Motor neuron (in vitro differentiated cells): ENCODE measurements around the gene NR2F2. TPM values are rescaled to one million over a fixed set of nuclear protein-coding genes. Genes with fewer than 3 reads are reported as not detected.

Experiments used
- ATAC-seq, 8 experiments: fragments of 200-7000 bp; cut with Tn5 transposase; replicated peaks in 6 of 8; 2 replicates each; pipeline ENCODE4 v1.8.0; 2021; ENCODE audit warnings: mild to moderate bottlenecking in 8 of 8, moderate library complexity in 8 of 8
- H3K27ac ChIP-seq, 2 donors: fragments of 250-450 bp; sonication (Bioruptor Pico); 2 replicates each; pipeline ENCODE4 v1.9.0; 2021; ENCODE audit warnings: antibody characterized with exemption in 2 of 2, mild to moderate bottlenecking in 2 of 2, moderate library complexity in 1 of 2
- H3K4me1 ChIP-seq, 2 donors: fragments of 250-450 bp; sonication (Bioruptor Pico); replicated peaks in 1 of 2; 2 replicates each; pipeline ENCODE4 v1.6.1; 2021; ENCODE audit warnings: antibody characterized with exemption in 2 of 2, mild to moderate bottlenecking in 2 of 2, moderate library complexity in 1 of 2
- H3K4me3 ChIP-seq, 5 donors: fragments of 250-450 bp; sonication (Bioruptor Pico); 2 replicates each; pipeline ENCODE4 v1.9.0; 2021; ENCODE audit warnings: antibody characterized with exemption in 5 of 5, mild to moderate bottlenecking in 5 of 5, moderate library complexity in 4 of 5
- WGBS, 10 experiments: fragments of 450-650 bp; shearing (Covaris generic); methylation state at CpG; one replicate each; pipeline ENCODE4 v1.0.0; 2022; 5-methylcytosine and 5-hydroxymethylcytosine counted together
- in situ Hi-C, 9 experiments: fragments of 400-800 bp; cut with MboI; loops; one replicate each; pipeline ENCODE4 v1.15.0; 2021; ENCODE audit warnings: low sequenced_read_pairs in 9 of 9, low pct_unique_long_range_greater_than_20kb in 2 of 9; ENCODE audit not compliant: unreplicated experiment in 9 of 9
- total RNA-seq, 8 experiments: library from RNA; unstranded; fragments of 300-600 nt; gene quantifications; 2 replicates each; pipeline versions ENCODE4 v1.2.3 to v1.2.4, GENCODE V29; 2022

Gene NR2F2
- total RNA-seq, 8 experiments from 2014 or later, result 7.5 to 28.9 (median 17.4) TPM

GRCh38 chr15:96356494-96357455 is 26.3 kb downstream of the NR2F2 start:
- Histone ChIP-seq H3K4me1 (peaks cover 30 to 47% of the 10 kb centered on the region in 2 donors), H3K27ac (no peak overlapping the region), H3K4me3 (peak overlapping the region; percentile 50 to 86 (median 57))
- in situ Hi-C loops, result loop anchor here in 4 of 9 experiments (10.0 to 25.0 kb wide), 5 partner anchors 231 to 1406 kb away; no protein-coding TSS in a partner anchor
- WGBS, 10 experiments, result 0 to 8% (median 1%) methylated on average over 1 to 23 of the region's 67 CpGs
- ATAC-seq, result peak; percentile 46 to 80 (median 65)

GRCh38 chr15:96358001-96358801 is 27.7 kb downstream of the NR2F2 start:
- Histone ChIP-seq H3K4me3 (peak overlapping the region in 1 of 5 donors; percentile 57), H3K27ac (no peak overlapping the region), H3K4me1 (peaks cover 21 to 47% of the 10 kb centered on the region in 2 donors)
- 33 to 96% (median 73%) methylated on average over 3 to 25 of the region's 31 CpGs for WGBS, 10 experiments
- no peak for ATAC-seq
- in situ Hi-C loops, result loop anchor here in 4 of 9 experiments (10.0 to 25.0 kb wide), 5 partner anchors 229 to 1404 kb away; no protein-coding TSS in a partner anchor

- Histone ChIP-seq H3K4me3 (no peak overlapping the region), H3K4me1 (peaks cover 15 to 48% of the 10 kb centered on the region in 2 donors), H3K27ac (no peak overlapping the region)
- 20 to 93% (median 45%) methylated on average over 3 to 7 of the region's 21 CpGs; no CpG with 5 or more reads in 1 of the 10 experiments for WGBS, 10 experiments
- no peak for ATAC-seq
- in situ Hi-C loops, result loop anchor here in 4 of 9 experiments (10.0 to 25.0 kb wide), 5 partner anchors 228 to 1403 kb away; no protein-coding TSS in a partner anchor
Measured at GRCh38 chr15:96358821-96359615, 28.5 kb downstream of the NR2F2 start.

- Histone ChIP-seq H3K4me1 (peaks cover 11 to 47% of the 10 kb centered on the region in 2 donors), H3K4me3 (peak overlapping the region; percentile 20 to 42 (median 33)), H3K27ac (peak overlapping the region in 1 of 2 donors; percentile 6)
- peak in 7 of 8 experiments; percentile 34 to 77 (median 73) for ATAC-seq
- in situ Hi-C loops, result loop anchor here in 4 of 9 experiments (10.0 to 25.0 kb wide), 5 partner anchors 227 to 1402 kb away; no protein-coding TSS in a partner anchor
- 4 to 80% (median 32%) methylated on average over 1 to 23 of the region's 57 CpGs; no CpG with 5 or more reads in 4 of the 10 experiments for WGBS, 10 experiments
Measured at GRCh38 chr15:96359616-96360521, 29.4 kb downstream of the NR2F2 start.

- 0 to 5% (median 0%) methylated on average over 1 to 6 of the region's 37 CpGs; no CpG with 5 or more reads in 6 of the 10 experiments for WGBS, 10 experiments
- H3K4me3 ChIP-seq, result peak overlapping the region; percentile 20 to 42 (median 33)
- in situ Hi-C loops, result loop anchor here in 4 of 9 experiments (25.0 kb wide), 4 partner anchors 227 to 1402 kb away; no protein-coding TSS in a partner anchor
- H3K4me1 ChIP-seq, result peaks cover 13 to 44% of the 10 kb centered on the region in 2 donors
- ATAC-seq, result peak in 5 of 8 experiments; percentile 34 to 60 (median 57)
- H3K27ac ChIP-seq, result peak overlapping the region in 1 of 2 donors; percentile 52
Measured at GRCh38 chr15:96360581-96361308, 30.2 kb downstream of the NR2F2 start.

GRCh38 chr15:96361309-96362010 is 31.0 kb downstream of the NR2F2 start:
- H3K4me1 ChIP-seq, result peaks cover 19 to 44% of the 10 kb centered on the region in 2 donors

GRCh38 chr15:96362011-96362754 is 31.7 kb downstream of the NR2F2 start:
- Histone ChIP-seq H3K27ac (no peak overlapping the region), H3K4me3 (peak overlapping the region in 3 of 5 donors; percentile 30 to 42 (median 33)), H3K4me1 (peaks cover 19 to 44% of the 10 kb centered on the region in 2 donors)
- 0 to 89% (median 19%) methylated on average over 4 to 20 of the region's 21 CpGs for WGBS, 10 experiments
- peak in 1 of 8 experiments; percentile 0 for ATAC-seq
- in situ Hi-C loops, result loop anchor here in 4 of 9 experiments (25.0 kb wide), 4 partner anchors 225 to 1400 kb away; no protein-coding TSS in a partner anchor

More at GRCh38 chr15:96361309-96362010, 31.0 kb downstream of the NR2F2 start:
- 0 to 91% (median 8%) methylated on average over 1 to 24 of the region's 34 CpGs; no CpG with 5 or more reads in 4 of the 10 experiments for WGBS, 10 experiments
- in situ Hi-C loops, result loop anchor here in 4 of 9 experiments (25.0 kb wide), 4 partner anchors 226 to 1401 kb away; no protein-coding TSS in a partner anchor
- Histone ChIP-seq H3K4me3 (peak overlapping the region; percentile 20 to 42 (median 33)), H3K27ac (peak overlapping the region in 1 of 2 donors; percentile 52)
- peak in 2 of 8 experiments; percentile 0 to 1 for ATAC-seq

GRCh38 chr15:96362755-96363651 is 32.5 kb downstream of the NR2F2 start:
- peaks cover 15 to 41% of the 10 kb centered on the region in 2 donors for H3K4me1 ChIP-seq
- WGBS, 10 experiments, result 1 to 78% (median 18%) methylated on average over 1 to 27 of the region's 37 CpGs
- peak in 2 of 8 experiments; percentile 10 to 19 for ATAC-seq
- in situ Hi-C loops, result loop anchor here in 4 of 9 experiments (25.0 kb wide), 4 partner anchors 224 to 1399 kb away; no protein-coding TSS in a partner anchor
- H3K27ac ChIP-seq, result no peak overlapping the region
- peak overlapping the region in 2 of 5 donors; percentile 3 for H3K4me3 ChIP-seq
